ENCODE results near the gene RFTN1.

Gene RFTN1

GRCh38 chr3:16383864-16384263 is 129.6 kb downstream of the RFTN1 start:
- no peak for DNase-seq (ENCODE audit: low read depth in 1 of 2, low spot score in 1 of 2)

DNA sequence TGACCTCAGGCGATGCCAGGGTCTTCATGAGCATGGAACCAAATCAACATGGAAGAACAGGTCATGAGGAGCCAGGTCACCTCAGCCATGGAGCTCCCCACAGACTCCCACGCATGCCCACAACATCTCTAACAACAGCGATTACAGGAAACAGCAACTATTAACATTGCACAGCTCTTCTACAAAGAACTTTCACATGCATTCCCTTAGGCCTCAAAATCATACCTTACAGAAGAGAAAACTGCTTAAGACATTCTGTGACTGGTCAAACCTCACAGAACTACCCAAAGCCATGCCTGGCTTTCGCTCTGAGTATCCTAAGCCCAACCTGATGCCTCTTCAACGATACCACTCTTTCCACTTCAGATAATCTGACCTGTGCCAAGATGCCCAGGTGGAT is 130.7 kb downstream of the RFTN1 start:
- no peak for DNase-seq (ENCODE audit: low read depth in 1 of 2, low spot score in 1 of 2)

GRCh38 chr3:16381426-16381825 is 132.1 kb downstream of the RFTN1 start:
- no peak for DNase-seq (ENCODE audit: low read depth in 1 of 2, low spot score in 1 of 2)

GRCh38 chr3:16380421-16380820 is 133.1 kb downstream of the RFTN1 start:
- DNase-seq (ENCODE audit: low read depth in 1 of 2, low spot score in 1 of 2): no peak

GRCh38 chr3:16379838-16380237 is 133.7 kb downstream of the RFTN1 start:
- no peak for DNase-seq (ENCODE audit: low read depth in 1 of 2, low spot score in 1 of 2)

- DNase-seq (ENCODE audit: low read depth in 1 of 2, low spot score in 1 of 2): peak in 1 of 2 donors; percentile 16
Measured at GRCh38 chr3:16378920-16379319, 134.6 kb downstream of the RFTN1 start.

- DNase-seq (ENCODE audit: low read depth in 1 of 2, low spot score in 1 of 2): no peak
Measured at GRCh38 chr3:16378415-16378814, 135.1 kb downstream of the RFTN1 start.

GRCh38 chr3:16377847-16378302 is 135.6 kb downstream of the RFTN1 start:
- DNase-seq (ENCODE audit: low read depth in 1 of 2, low spot score in 1 of 2): no peak

- DNase-seq (ENCODE audit: low read depth in 1 of 2, low spot score in 1 of 2): peak in 1 of 2 donors; percentile 17
Measured at GRCh38 chr3:16377196-16377595, 136.3 kb downstream of the RFTN1 start.

- no peak for DNase-seq (ENCODE audit: low read depth in 1 of 2, low spot score in 1 of 2)
Measured at GRCh38 chr3:16375891-16376290, 137.6 kb downstream of the RFTN1 start.

- DNase-seq (ENCODE audit: low read depth in 1 of 2, low spot score in 1 of 2): no peak
Measured at GRCh38 chr3:16374935-16375245, 138.6 kb downstream of the RFTN1 start.

GRCh38 chr3:16374047-16374934 is 139.2 kb downstream of the RFTN1 start:
- no peak for DNase-seq (ENCODE audit: low read depth in 1 of 2, low spot score in 1 of 2)

DNA sequence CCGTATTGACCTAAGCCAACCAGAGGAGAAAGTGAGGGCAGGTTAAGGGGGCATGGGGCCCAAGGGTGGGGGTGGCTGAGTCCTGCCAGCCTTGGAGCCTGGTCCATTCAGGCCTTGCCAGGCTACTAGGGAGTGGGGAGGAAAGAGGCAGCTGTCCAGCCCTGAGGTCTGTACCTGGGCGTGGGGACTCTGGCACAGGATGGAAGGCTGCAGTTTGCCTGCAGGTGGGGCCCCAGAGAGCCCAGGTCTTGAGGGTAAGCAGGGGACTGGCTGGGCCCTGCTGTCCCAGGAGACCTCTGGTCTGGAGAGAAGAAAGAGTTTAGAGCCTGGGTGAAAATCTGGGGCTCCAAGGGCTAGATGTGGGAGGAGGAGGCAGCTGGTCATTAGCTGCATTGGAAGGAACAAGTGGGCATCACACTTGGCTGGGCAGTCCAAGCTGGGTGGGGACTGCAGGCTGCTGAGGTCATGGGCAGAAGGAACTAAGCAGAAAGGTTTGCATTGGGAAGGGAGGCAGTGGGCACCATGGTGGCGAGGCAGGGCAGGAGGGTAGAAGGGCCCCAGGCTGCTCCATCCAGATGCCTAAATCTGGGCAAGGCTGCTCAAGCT is 140.1 kb downstream of the RFTN1 start:
- no peak for DNase-seq (ENCODE audit: low read depth in 1 of 2, low spot score in 1 of 2)

GRCh38 chr3:16372362-16373292 is 140.9 kb downstream of the RFTN1 start:
- no peak for DNase-seq (ENCODE audit: low read depth in 1 of 2, low spot score in 1 of 2)

DNA sequence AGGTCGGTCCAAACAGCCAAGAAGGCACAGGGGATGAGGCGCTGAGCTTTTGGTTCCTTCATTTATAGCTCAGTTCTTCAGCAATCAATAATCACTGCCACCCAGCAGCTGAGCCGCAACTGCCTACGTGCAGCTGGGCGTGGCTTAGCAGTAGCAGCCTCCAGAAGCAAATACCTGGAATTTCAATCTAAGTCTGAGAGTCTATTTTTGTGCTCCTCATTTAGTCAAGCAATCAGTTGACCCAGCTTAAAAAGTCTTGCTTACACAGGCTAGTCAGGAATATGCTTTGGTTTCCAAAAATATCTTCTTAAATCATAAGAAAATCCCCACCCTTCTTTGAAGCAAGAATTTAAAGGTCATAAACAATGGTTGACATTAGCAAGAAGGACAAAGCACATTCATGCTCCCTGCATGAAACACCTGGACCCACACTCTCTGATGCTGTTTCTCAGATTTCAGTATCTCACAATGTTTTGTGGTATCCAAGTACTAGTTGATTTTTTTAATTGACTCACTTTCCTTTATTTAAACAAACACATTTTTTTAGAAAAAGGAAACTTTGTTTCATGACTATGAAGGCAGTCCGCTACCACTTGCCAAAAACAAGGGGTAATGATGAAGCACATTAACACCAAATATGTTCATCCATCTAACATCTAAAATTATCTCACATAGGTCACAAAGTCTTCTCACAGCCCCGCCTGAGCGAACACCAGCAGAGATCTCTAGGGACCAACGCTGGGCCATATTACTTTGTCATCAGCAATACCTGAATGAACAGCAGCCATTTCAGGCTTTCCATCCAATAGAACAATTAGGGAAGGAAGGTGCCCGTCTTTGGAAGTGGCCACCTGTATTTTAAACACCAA is 142.4 kb downstream of the RFTN1 start:
- no peak for DNase-seq (ENCODE audit: low read depth in 1 of 2, low spot score in 1 of 2)

DNA sequence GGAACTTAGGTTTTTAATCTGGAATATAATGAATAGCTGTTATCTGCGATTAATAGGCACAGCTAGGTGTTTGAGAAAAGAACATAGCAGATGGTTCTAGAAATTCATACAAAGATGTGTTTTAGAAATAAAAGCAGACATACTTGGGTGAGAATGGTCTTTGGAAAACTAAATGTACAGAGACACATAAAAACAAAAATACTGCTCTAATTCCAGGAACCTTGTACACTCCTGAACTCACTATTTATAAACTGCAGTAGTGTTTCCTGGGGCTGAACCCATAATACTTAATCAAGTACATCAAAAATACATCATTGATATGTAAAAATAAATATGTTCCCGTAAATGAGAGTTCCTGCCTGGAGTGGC is 143.0 kb downstream of the RFTN1 start:
- no peak for DNase-seq (ENCODE audit: low read depth in 1 of 2, low spot score in 1 of 2)

DNA sequence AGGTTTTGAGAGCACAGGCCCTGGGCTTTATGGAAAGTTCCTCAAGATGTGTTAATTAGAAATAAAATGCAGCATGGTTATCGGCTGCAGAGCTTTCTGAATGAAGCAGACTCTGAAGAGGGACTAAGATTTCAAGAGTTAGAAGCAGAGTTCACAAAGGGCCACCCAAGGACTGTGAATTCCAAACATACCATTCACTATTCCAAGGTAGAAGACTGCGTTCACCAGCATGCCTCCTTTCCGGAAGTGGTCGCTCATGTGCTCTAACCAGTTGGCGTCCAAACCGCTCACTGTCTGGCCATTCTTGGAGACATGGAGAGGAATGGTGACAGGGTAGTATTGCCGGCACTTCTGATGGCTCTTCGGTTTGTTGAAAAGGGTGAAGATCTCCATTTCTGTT is 143.6 kb downstream of the RFTN1 start:
- no peak for DNase-seq (ENCODE audit: low read depth in 1 of 2, low spot score in 1 of 2)

DNA sequence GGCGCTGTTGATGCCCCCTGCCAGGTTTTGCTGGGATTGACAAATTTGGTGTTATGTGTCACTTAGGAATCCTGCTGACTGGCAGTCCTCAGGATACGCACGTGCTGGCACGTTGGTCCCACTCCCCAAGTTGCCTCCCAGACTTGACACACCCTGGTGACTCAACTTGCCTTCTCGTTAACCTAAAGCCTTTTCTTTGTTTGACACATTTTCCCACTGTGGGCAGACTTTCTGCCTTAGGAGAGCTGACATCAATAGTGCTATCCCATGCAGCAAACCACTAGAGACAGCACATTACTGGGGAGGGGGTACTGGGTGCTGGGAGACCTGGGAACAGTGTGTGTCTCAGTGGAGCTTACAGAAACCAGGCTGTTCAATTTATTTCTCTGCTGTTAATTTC is 144.2 kb downstream of the RFTN1 start:
- no peak for DNase-seq (ENCODE audit: low read depth in 1 of 2, low spot score in 1 of 2)

GRCh38 chr3:16366581-16366980 is 146.9 kb downstream of the RFTN1 start:
- no peak for DNase-seq (ENCODE audit: low read depth in 1 of 2, low spot score in 1 of 2)

DNA sequence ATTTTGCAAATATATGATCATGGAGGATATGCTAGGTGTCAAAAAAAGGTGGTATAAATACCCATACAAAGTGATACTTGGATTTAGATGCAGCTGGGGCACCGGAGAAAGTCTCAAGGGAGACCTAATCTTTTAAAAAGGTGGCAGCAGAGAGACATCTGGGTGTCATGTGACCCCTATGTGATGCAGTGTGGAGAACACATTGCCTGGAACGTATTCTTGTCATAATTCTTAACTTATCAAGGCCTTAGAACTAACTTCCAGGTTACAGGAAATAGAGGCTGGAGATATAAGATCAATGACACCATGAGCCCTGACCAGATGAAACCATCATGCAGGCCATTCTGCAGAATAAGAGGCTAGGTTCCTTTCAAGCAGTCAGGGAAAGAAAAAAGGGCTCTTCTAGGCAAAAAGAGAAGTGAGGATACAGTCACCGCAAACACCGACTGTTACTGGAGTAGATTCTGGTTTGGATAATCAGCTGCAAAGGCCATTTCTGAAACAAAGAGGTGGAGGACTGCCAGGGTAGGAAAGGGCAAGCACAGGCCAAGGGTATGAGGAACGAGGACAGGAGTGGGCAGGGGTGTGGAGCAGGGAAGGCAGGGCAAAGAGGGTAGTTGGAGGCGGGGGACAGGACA is 147.9 kb downstream of the RFTN1 start:
- no peak for DNase-seq (ENCODE audit: low read depth in 1 of 2, low spot score in 1 of 2)

Data from activated CD4-positive, alpha-beta T cell treated with anti-CD3 and anti-CD28 coated beads, Interleukin-2, amount 50 U/mL, for 24 hours (primary cell).